NCI-H187 treated with DMSO at 0.1 percent for 48 hours (cell line): ENCODE results near the gene THSD7B.
"Not testable (repeated sequence)": the region's sequence is repeated elsewhere in the genome, so short reads cannot be mapped to it uniquely, and the experiment has no call there.

Source experiments
- DNase-seq: peaks from one replicate; lab custom pipeline; 2025; lab: John Stamatoyannopoulos, UW

THSD7B gene

GRCh38 chr2:137049518-137049917, 284.2 kb downstream of the THSD7B start:
- DNase-seq: no peak

GRCh38 chr2:137050949-137051348, 285.6 kb downstream of the THSD7B start:
- no peak for DNase-seq

GRCh38 chr2:137051778-137052398, 286.5 kb downstream of the THSD7B start:
- no peak for DNase-seq

GRCh38 chr2:137056704-137057103, 291.4 kb downstream of the THSD7B start:
- DNase-seq: no peak

GRCh38 chr2:137076111-137076765, 310.9 kb downstream of the THSD7B start:
- not testable (repeated sequence) for DNase-seq

DNA sequence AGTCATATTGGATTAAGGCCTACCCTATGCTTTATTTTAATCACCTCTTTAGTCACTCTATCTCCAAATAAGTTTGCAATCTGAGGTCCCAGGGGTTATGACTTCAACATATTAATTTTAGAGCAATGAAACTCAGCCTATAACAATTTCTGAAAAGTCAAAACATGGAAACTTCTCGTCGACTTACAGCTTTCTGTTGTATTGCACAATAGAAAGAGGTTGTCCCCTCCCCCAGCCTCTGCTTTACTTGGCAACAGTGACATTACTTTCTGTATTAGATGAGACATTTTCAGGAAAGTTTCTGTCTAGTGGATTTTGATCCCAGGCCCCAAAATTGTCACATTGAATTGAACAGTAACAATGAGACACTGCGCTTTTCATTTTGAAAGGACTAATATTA, 326.4 kb downstream of the THSD7B start:
- DNase-seq: no peak

- no peak for DNase-seq
These were observed 327.8 kb downstream of the THSD7B start for GRCh38 chr2:137093116-137093515.

DNA sequence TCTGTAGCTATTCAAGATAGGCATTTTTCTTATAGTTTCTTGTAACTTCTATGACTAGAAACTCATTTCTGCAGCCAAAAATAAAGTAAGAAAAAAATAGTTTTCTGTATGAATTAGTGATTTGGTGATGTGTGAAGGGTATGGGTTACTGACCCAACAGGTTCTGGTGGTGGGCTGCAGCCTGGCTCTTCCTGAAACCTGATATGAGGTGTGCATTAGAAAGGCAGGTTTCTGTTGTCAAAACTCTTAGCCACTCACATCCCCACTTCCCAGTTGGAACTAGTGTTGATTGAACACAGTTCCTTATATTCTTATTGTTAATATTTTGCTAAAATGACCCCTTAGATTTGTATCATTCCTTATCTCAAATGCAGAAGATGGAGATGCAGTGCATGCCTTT, 330.8 kb downstream of the THSD7B start:
- no peak for DNase-seq

DNA sequence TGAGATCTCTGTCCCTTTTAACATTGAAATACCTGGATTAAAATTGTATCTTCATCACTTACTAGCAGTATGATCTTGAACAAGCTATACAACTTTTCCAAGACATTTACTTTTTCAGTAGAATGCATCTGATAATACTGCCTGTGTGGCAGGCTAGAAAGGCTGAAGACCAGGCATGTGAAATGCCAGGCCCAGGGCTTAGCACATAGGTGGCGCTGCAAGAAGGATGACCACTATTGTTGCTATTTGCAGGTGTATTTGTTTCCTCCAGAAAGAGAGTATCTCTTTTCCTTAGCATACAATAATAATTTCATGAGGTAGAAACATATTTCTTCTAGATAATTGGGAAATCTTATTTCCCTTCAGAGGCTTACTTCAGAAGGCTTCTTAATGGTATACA, 331.3 kb downstream of the THSD7B start:
- no peak for DNase-seq

GRCh38 chr2:137101814-137102213, 336.5 kb downstream of the THSD7B start:
- not testable (repeated sequence) for DNase-seq

- DNase-seq: no peak
These were observed 342.6 kb downstream of the THSD7B start for GRCh38 chr2:137107904-137108303.

- DNase-seq: no peak
These were observed 346.6 kb downstream of the THSD7B start for GRCh38 chr2:137111896-137112295.

- no peak for DNase-seq
These were observed 349.9 kb downstream of the THSD7B start for GRCh38 chr2:137115081-137115794.

DNA sequence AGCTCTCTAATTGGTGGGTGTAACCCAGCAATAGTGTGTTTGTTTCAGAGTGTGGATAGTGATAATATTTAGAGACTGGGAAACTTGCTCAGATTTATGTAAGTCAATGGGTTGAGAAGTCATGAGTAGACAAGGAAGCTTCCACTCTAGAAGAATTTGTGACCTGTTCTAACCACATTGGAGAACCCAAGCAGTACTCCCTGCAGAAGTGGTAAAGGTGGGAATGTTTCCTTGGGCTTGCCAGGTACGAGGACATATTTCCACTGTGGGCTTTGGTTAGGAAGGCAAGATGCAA, 350.4 kb downstream of the THSD7B start:
- no peak for DNase-seq

GRCh38 chr2:137117385-137117784, 352.0 kb downstream of the THSD7B start:
- DNase-seq: no peak

DNA sequence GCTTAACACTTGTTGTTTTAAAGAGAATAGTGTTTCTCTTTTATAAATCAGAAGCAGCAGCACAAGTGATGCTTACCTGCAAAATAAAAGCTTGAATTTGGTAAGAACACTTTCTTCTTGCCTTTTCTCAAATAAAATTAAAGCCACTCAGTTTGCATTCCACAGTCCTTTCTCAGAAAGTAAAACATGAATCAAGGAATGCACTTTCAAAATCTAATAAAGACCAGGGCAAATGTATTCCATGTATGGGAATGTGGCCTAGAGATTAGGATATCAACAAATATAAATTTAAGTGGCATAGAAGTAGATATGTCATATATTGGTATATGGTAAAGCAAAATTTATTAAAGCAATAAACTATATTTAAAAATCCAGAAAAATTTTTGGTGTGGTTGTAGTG, 352.8 kb downstream of the THSD7B start:
- no peak for DNase-seq

- DNase-seq: no peak
These were observed 357.9 kb downstream of the THSD7B start for GRCh38 chr2:137123226-137123625.

GRCh38 chr2:137133225-137133624, 367.9 kb downstream of the THSD7B start:
- DNase-seq: no peak

DNA sequence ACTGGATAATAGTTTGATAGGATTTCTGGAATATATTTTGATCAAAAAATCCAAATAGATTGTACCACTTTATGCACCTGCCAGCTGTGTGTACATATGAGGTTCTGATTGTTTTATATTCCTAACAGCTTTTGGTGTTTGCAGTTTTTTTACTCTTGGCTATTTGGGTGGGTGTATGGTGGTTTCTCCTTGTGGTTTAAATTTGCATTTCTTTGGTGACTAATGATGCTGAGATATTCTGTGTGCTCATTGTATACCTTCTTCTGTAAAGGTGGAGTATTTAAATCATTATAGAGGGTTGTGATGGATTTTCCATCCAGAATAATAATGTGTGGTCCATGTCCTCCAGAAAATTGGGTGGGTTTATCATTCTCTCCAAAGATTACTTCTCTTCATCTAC, 372.9 kb downstream of the THSD7B start:
- DNase-seq: no peak

- DNase-seq: no peak
These were observed 386.4 kb downstream of the THSD7B start for GRCh38 chr2:137151731-137152130.

GRCh38 chr2:137154946-137155345, 389.6 kb downstream of the THSD7B start:
- DNase-seq: no peak

DNA sequence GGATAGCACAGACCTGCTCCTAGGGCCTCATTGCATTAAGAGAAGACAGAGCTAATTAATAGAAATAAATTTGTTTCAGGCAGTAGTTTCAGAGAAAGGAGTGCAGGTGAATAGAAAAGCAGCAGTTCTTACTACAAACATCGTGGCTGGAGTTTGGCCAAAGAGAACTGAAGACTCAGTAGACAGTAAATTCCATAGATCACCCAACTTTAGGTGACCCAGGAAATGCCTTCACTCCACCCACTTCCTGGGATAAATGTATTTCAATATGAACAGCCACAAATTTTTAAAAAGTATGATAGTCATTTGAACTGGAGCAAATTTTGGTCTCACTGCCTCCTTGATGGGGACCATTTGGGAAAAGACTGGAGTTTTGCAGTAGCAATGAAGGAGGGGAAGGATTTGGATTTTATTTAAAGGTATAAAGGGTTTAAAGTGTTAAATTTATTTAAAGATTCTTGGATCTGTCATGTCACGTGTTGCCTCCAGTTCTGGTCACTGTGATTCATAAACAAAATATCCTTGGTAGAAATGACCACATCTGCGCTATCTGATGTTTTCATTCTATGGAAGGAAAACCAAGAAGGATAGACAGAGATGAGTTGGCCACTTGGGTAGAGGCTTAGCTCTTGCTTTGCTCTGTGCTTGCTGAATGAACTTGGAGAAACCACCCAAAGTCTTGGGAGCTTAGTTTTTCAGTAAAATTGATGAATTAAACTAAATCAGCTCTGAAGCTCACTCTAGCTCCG, 390.2 kb downstream of the THSD7B start:
- no peak for DNase-seq
